ENCODE measurements around the gene TMEM19.

Gene TMEM19

GRCh38 chr12:71704920-71705319 is 19.0 kb downstream of the TMEM19 start:
- Histone ChIP-seq H3K9me3 (ENCODE audit: control insufficient read depth, low read length) (no peaks in the 10 kb centered on the region), H3K27me3 (replicated peaks; ENCODE audit: control insufficient read depth, insufficient read depth, low read length, poor library complexity, severe bottlenecking) (no peaks in the 10 kb centered on the region), H3K36me3 (ENCODE audit: control insufficient read depth, insufficient read depth, low read length) (no peaks in the 10 kb centered on the region), H3K4me1 (ENCODE audit: control insufficient read depth, insufficient read depth, low read length, poor library complexity, severe bottlenecking) (no peaks in the 10 kb centered on the region), H3K4me3 (ENCODE audit: insufficient read depth, low read depth, low read length, poor library complexity, severe bottlenecking) (no peak overlapping the region), H3K27ac (ENCODE audit: insufficient read depth, low read length, poor library complexity, severe bottlenecking) (no peak overlapping the region)
- no peak for DNase-seq

DNA sequence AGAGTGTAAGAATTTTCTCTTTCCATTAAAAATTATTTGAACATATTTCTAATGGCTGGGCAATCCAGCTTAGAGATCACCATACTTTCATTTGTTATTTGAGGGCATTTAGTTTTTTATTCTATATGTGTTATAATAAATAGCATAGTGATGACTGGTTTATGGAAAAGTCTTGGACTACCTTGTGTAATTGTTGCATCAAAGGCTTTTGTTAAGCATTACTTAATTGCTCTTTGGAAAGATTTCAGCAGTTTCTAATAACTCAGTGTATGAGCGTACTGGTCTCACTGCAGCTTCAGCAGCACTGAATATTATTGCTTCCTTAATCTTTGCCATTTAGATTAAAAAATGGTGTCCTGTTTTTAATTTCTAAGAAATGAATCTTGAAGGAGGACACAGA is 22.8 kb downstream of the TMEM19 start:
- H3K27me3 ChIP-seq (replicated peaks; ENCODE audit: control insufficient read depth, insufficient read depth, low read length, poor library complexity, severe bottlenecking), result no peaks in the 10 kb centered on the region
- H3K27ac ChIP-seq (ENCODE audit: insufficient read depth, low read length, poor library complexity, severe bottlenecking), result no peak overlapping the region
- no peak overlapping the region for H3K4me3 ChIP-seq (ENCODE audit: insufficient read depth, low read depth, low read length, poor library complexity, severe bottlenecking)
- DNase-seq, result no peak
- no peaks in the 10 kb centered on the region for H3K4me1 ChIP-seq (ENCODE audit: control insufficient read depth, insufficient read depth, low read length, poor library complexity, severe bottlenecking)
- no peaks in the 10 kb centered on the region for H3K9me3 ChIP-seq (ENCODE audit: control insufficient read depth, low read length)
- no peaks in the 10 kb centered on the region for H3K36me3 ChIP-seq (ENCODE audit: control insufficient read depth, insufficient read depth, low read length)

DNA sequence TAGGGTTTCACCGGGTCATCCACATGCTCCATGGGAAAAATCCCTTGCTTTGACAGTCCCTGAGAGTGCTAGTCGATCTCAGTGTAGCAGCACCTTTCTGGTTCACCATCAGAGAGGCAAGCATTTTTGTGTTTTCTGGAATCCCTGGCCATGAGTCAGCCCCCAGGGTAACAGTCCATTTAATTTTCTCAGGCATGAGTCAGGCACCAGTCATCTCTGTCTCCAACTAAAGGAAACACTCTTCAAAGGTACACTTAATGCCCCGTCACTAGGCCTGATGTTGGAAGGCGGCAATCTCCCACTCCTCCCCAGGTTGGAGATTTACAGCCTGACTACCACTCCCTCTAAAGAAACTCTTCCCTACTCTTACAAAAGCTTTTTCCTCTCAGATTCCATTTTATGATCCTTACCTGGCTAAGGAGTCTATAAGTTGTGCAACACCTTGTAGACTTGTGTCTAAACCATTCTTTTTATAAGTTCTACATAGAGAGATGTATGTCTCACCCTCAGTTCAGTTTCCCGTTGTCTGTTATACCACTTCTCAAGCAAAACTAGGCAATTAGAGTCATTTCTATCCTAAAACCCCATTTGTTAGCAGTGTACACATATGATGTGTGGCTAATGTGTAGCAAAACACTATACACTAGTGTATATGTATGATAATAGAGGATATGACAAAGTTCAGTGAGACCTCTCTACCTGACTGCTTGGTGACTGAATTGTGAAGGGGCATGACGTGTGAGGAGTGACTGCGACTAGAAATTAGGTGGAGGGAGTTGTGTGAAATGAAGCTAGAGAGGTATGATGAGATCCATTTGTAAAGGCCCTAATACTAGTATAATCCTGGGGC is 24.6 kb downstream of the TMEM19 start:
- Histone ChIP-seq H3K9me3 (ENCODE audit: control insufficient read depth, low read length) (no peaks in the 10 kb centered on the region), H3K27ac (ENCODE audit: insufficient read depth, low read length, poor library complexity, severe bottlenecking) (no peak overlapping the region), H3K4me1 (ENCODE audit: control insufficient read depth, insufficient read depth, low read length, poor library complexity, severe bottlenecking) (no peaks in the 10 kb centered on the region), H3K4me3 (ENCODE audit: insufficient read depth, low read depth, low read length, poor library complexity, severe bottlenecking) (no peak overlapping the region), H3K27me3 (replicated peaks; ENCODE audit: control insufficient read depth, insufficient read depth, low read length, poor library complexity, severe bottlenecking) (no peaks in the 10 kb centered on the region), H3K36me3 (ENCODE audit: control insufficient read depth, insufficient read depth, low read length) (no peaks in the 10 kb centered on the region)
- no peak for DNase-seq

DNA sequence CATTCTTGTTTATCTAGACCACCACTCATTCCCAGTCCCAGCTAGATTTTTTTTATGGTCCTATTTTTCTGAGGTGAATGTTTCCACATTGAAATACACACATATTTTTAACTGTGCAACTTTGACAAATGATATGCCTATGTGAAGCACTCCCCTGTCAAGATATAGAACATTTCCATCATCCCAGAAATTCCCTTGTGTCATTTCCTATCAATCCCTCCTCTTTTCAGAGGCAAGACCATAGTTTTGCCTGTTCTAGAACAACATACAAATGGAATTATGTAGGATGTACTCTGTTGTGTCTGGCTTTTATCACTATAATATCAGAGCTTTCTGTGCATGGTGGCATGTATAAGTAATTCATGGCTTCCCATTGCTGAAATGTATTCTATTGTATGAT is 32.7 kb downstream of the TMEM19 start:
- H3K4me3 ChIP-seq (ENCODE audit: insufficient read depth, low read depth, low read length, poor library complexity, severe bottlenecking), result no peak overlapping the region
- no peak for DNase-seq
- H3K27ac ChIP-seq (ENCODE audit: insufficient read depth, low read length, poor library complexity, severe bottlenecking), result no peak overlapping the region
- no peaks in the 10 kb centered on the region for H3K36me3 ChIP-seq (ENCODE audit: control insufficient read depth, insufficient read depth, low read length)
- H3K4me1 ChIP-seq (ENCODE audit: control insufficient read depth, insufficient read depth, low read length, poor library complexity, severe bottlenecking), result no peaks in the 10 kb centered on the region
- H3K27me3 ChIP-seq (replicated peaks; ENCODE audit: control insufficient read depth, insufficient read depth, low read length, poor library complexity, severe bottlenecking), result no peaks in the 10 kb centered on the region
- H3K9me3 ChIP-seq (ENCODE audit: control insufficient read depth, low read length), result no peaks in the 10 kb centered on the region

- DNase-seq, result no peak
- Histone ChIP-seq H3K27ac (ENCODE audit: insufficient read depth, low read length, poor library complexity, severe bottlenecking) (no peak overlapping the region), H3K9me3 (ENCODE audit: control insufficient read depth, low read length) (no peaks in the 10 kb centered on the region), H3K36me3 (ENCODE audit: control insufficient read depth, insufficient read depth, low read length) (no peaks in the 10 kb centered on the region), H3K27me3 (replicated peaks; ENCODE audit: control insufficient read depth, insufficient read depth, low read length, poor library complexity, severe bottlenecking) (no peaks in the 10 kb centered on the region), H3K4me1 (ENCODE audit: control insufficient read depth, insufficient read depth, low read length, poor library complexity, severe bottlenecking) (no peaks in the 10 kb centered on the region), H3K4me3 (ENCODE audit: insufficient read depth, low read depth, low read length, poor library complexity, severe bottlenecking) (no peak overlapping the region)
Observed at GRCh38 chr12:71719647-71720370, 33.9 kb downstream of the TMEM19 start.

- Histone ChIP-seq H3K4me3 (ENCODE audit: insufficient read depth, low read depth, low read length, poor library complexity, severe bottlenecking) (no peak overlapping the region), H3K36me3 (ENCODE audit: control insufficient read depth, insufficient read depth, low read length) (no peaks in the 10 kb centered on the region), H3K9me3 (ENCODE audit: control insufficient read depth, low read length) (no peaks in the 10 kb centered on the region), H3K27me3 (replicated peaks; ENCODE audit: control insufficient read depth, insufficient read depth, low read length, poor library complexity, severe bottlenecking) (no peaks in the 10 kb centered on the region), H3K4me1 (ENCODE audit: control insufficient read depth, insufficient read depth, low read length, poor library complexity, severe bottlenecking) (no peaks in the 10 kb centered on the region), H3K27ac (ENCODE audit: insufficient read depth, low read length, poor library complexity, severe bottlenecking) (no peak overlapping the region)
- DNase-seq, result no peak
Observed at GRCh38 chr12:71721783-71722505, 36.1 kb downstream of the TMEM19 start.

DNA sequence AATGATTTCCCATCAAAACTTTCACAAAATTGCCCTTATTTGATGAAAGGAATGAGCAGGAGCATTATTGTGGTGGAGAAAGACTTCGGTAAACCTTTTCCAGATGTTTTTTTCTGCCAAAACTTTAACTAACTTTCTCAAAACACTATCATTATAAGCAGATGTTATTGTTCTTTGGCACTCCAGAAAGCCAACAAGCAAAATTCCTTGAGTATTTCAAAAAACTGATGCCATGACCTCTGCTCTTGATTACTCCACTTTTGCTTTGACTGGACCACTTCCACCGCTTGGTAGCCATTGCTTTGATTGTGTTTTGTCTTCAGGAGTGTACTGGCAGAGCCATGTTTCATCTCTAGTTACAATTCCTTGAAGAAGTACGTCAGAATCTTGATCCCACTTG is 39.1 kb downstream of the TMEM19 start:
- no peak overlapping the region for H3K27ac ChIP-seq (ENCODE audit: insufficient read depth, low read length, poor library complexity, severe bottlenecking)
- H3K4me1 ChIP-seq (ENCODE audit: control insufficient read depth, insufficient read depth, low read length, poor library complexity, severe bottlenecking), result no peaks in the 10 kb centered on the region
- no peaks in the 10 kb centered on the region for H3K27me3 ChIP-seq (replicated peaks; ENCODE audit: control insufficient read depth, insufficient read depth, low read length, poor library complexity, severe bottlenecking)
- H3K36me3 ChIP-seq (ENCODE audit: control insufficient read depth, insufficient read depth, low read length), result no peaks in the 10 kb centered on the region
- no peak for DNase-seq
- H3K4me3 ChIP-seq (ENCODE audit: insufficient read depth, low read depth, low read length, poor library complexity, severe bottlenecking), result no peak overlapping the region
- H3K9me3 ChIP-seq (ENCODE audit: control insufficient read depth, low read length), result no peaks in the 10 kb centered on the region

DNA sequence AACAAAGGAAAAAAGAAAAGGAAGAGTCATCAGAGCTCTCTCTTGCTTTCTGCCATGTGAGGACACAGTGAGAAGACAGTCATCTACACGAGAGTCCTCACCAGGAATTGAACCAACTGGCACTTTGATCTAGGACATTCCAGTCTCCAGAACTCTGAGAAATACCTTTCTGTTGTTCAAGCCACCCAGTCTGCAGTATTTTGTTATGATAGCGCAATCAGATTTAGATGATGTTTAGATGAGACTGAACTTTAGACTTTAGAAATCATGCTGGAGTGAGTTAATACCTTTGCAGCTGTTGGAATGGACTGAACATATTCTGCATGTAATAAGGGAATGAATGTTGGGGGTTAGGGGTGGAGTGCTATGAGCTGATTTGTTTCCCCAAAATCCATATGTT is 40.7 kb downstream of the TMEM19 start:
- no peaks in the 10 kb centered on the region for H3K27me3 ChIP-seq (replicated peaks; ENCODE audit: control insufficient read depth, insufficient read depth, low read length, poor library complexity, severe bottlenecking)
- no peaks in the 10 kb centered on the region for H3K36me3 ChIP-seq (ENCODE audit: control insufficient read depth, insufficient read depth, low read length)
- H3K4me3 ChIP-seq (ENCODE audit: insufficient read depth, low read depth, low read length, poor library complexity, severe bottlenecking), result no peak overlapping the region
- no peaks in the 10 kb centered on the region for H3K4me1 ChIP-seq (ENCODE audit: control insufficient read depth, insufficient read depth, low read length, poor library complexity, severe bottlenecking)
- DNase-seq, result no peak
- no peaks in the 10 kb centered on the region for H3K9me3 ChIP-seq (ENCODE audit: control insufficient read depth, low read length)
- H3K27ac ChIP-seq (ENCODE audit: insufficient read depth, low read length, poor library complexity, severe bottlenecking), result no peak overlapping the region

- no peak overlapping the region for H3K27ac ChIP-seq (ENCODE audit: insufficient read depth, low read length, poor library complexity, severe bottlenecking)
Observed at GRCh38 chr12:71727958-71728357, 42.1 kb downstream of the TMEM19 start.

DNA sequence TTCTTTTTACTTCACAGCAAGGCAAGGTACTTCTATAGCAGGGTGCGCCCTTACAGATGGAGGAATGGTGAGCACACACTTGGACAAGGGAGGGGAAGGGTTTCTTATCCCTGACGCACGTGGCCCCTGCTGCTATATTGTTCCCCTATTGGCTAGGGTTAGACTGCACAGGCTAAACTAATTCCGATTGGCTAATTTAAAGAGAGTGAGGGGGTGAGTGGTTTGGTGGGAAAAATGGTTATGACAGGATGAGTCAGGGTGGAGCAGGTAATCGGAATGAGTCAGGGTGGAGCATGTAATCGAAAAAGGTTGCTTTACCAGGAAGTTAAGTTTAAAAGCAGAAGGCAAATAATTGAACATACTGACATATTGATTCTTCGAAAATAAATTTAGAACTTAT is 45.1 kb downstream of the TMEM19 start:
- H3K36me3 ChIP-seq (ENCODE audit: control insufficient read depth, insufficient read depth, low read length), result no peaks in the 10 kb centered on the region
- no peaks in the 10 kb centered on the region for H3K27me3 ChIP-seq (replicated peaks; ENCODE audit: control insufficient read depth, insufficient read depth, low read length, poor library complexity, severe bottlenecking)
- H3K27ac ChIP-seq (ENCODE audit: insufficient read depth, low read length, poor library complexity, severe bottlenecking), result no peak overlapping the region
- H3K9me3 ChIP-seq (ENCODE audit: control insufficient read depth, low read length), result no peaks in the 10 kb centered on the region
- H3K4me3 ChIP-seq (ENCODE audit: insufficient read depth, low read depth, low read length, poor library complexity, severe bottlenecking), result no peak overlapping the region
- DNase-seq, result no peak
- no peaks in the 10 kb centered on the region for H3K4me1 ChIP-seq (ENCODE audit: control insufficient read depth, insufficient read depth, low read length, poor library complexity, severe bottlenecking)

More at GRCh38 chr12:71727958-71728357, 42.1 kb downstream of the TMEM19 start:
- no peak for DNase-seq
- H3K27me3 ChIP-seq (replicated peaks; ENCODE audit: control insufficient read depth, insufficient read depth, low read length, poor library complexity, severe bottlenecking), result no peaks in the 10 kb centered on the region
- H3K4me3 ChIP-seq (ENCODE audit: insufficient read depth, low read depth, low read length, poor library complexity, severe bottlenecking), result no peak overlapping the region
- H3K36me3 ChIP-seq (ENCODE audit: control insufficient read depth, insufficient read depth, low read length), result no peaks in the 10 kb centered on the region
- no peaks in the 10 kb centered on the region for H3K9me3 ChIP-seq (ENCODE audit: control insufficient read depth, low read length)
- no peaks in the 10 kb centered on the region for H3K4me1 ChIP-seq (ENCODE audit: control insufficient read depth, insufficient read depth, low read length, poor library complexity, severe bottlenecking)

Measured in effector memory CD4-positive, alpha-beta T cell (primary cell).